HAP-1 (cell line): ENCODE results near the gene CEP72.

ENCODE experiments used
- DNase-seq, 2 experiments: peaks; one replicate each; pipeline ENCODE4 v3.0.0-alpha.2; 2016 to 2020; ENCODE audit warnings: low spot score in 2 of 2
- H3K27me3 ChIP-seq: fragments of 250-450 bp; sonication (Bioruptor Pico); 2 replicates; pipeline ENCODE4 v1.5.1; 2020; ENCODE audit warnings: low read depth, mild to moderate bottlenecking, moderate library complexity
- H3K36me3 ChIP-seq: fragments of 250-450 bp; sonication (Bioruptor Pico); replicated peaks from 2 replicates; pipeline ENCODE4 v1.5.1; 2020; ENCODE audit warnings: mild to moderate bottlenecking
- H3K4me1 ChIP-seq: fragments of 250-450 bp; sonication (Bioruptor Pico); 2 replicates; pipeline ENCODE4 v1.5.1; 2020; ENCODE audit warnings: mild to moderate bottlenecking
- H3K4me3 ChIP-seq: fragments of 250-450 bp; sonication (Bioruptor Pico); 2 replicates; pipeline ENCODE4 v1.5.1; 2020; ENCODE audit warnings: mild to moderate bottlenecking, moderate library complexity
- H3K9me3 ChIP-seq: fragments of 250-450 bp; sonication (Bioruptor Pico); 2 replicates; pipeline ENCODE4 v1.5.1; 2020; ENCODE audit warnings: mild to moderate bottlenecking, moderate library complexity
- in situ Hi-C: fragments of 300-500 bp; cut with MboI; formaldehyde crosslinking; loops from 3 replicates; pipeline ENCODE4 v1.14.3; 2020; ENCODE audit warnings: low sequenced_read_pairs, inconsistent platforms, mixed read lengths

CEP72 gene

GRCh38 chr5:635306-636055 lies 23.3 kb downstream of the CEP72 start:
- in situ Hi-C loops: no loop called here
- Histone ChIP-seq H3K4me1 (no peaks in the 10 kb centered on the region), H3K4me3 (no peak overlapping the region), H3K36me3 (peaks cover 52% of the 10 kb centered on the region), H3K9me3 (no peaks in the 10 kb centered on the region), H3K27me3 (no peaks in the 10 kb centered on the region)
- no peak for DNase-seq

- no peak for DNase-seq
- in situ Hi-C loops: no loop called here
- peaks cover 60% of the 10 kb centered on the region for H3K36me3 ChIP-seq
- no peaks in the 10 kb centered on the region for H3K9me3 ChIP-seq
- no peak overlapping the region for H3K4me3 ChIP-seq
- H3K27me3 ChIP-seq: no peaks in the 10 kb centered on the region
- H3K4me1 ChIP-seq: no peaks in the 10 kb centered on the region
Measured at GRCh38 chr5:636951-637350, 24.8 kb downstream of the CEP72 start.

- DNase-seq: no peak
- Histone ChIP-seq H3K27me3 (no peaks in the 10 kb centered on the region), H3K4me1 (no peaks in the 10 kb centered on the region), H3K9me3 (no peaks in the 10 kb centered on the region), H3K4me3 (no peak overlapping the region), H3K36me3 (peaks cover 67% of the 10 kb centered on the region)
- in situ Hi-C loops: no loop called here
Measured at GRCh38 chr5:637581-638450, 25.7 kb downstream of the CEP72 start.

GRCh38 chr5:638501-639252 lies 26.5 kb downstream of the CEP72 start:
- Histone ChIP-seq H3K4me3 (no peak overlapping the region), H3K9me3 (no peaks in the 10 kb centered on the region), H3K4me1 (no peaks in the 10 kb centered on the region), H3K27me3 (no peaks in the 10 kb centered on the region), H3K36me3 (peaks cover 75% of the 10 kb centered on the region)
- in situ Hi-C loops: no loop called here
- DNase-seq: no peak

GRCh38 chr5:639253-639530 lies 27.1 kb downstream of the CEP72 start:
- no peaks in the 10 kb centered on the region for H3K27me3 ChIP-seq
- H3K4me1 ChIP-seq: no peaks in the 10 kb centered on the region
- no peak overlapping the region for H3K4me3 ChIP-seq
- no peaks in the 10 kb centered on the region for H3K9me3 ChIP-seq
- DNase-seq: no peak
- in situ Hi-C loops: no loop called here
- peaks cover 81% of the 10 kb centered on the region for H3K36me3 ChIP-seq

- Histone ChIP-seq H3K9me3 (no peaks in the 10 kb centered on the region), H3K36me3 (peaks cover 83% of the 10 kb centered on the region), H3K4me1 (no peaks in the 10 kb centered on the region), H3K27me3 (no peaks in the 10 kb centered on the region), H3K4me3 (no peak overlapping the region)
- DNase-seq: no peak
- in situ Hi-C loops: no loop called here
Measured at GRCh38 chr5:639584-640213, 27.6 kb downstream of the CEP72 start.

- Histone ChIP-seq H3K4me3 (no peak overlapping the region), H3K9me3 (no peaks in the 10 kb centered on the region), H3K4me1 (no peaks in the 10 kb centered on the region), H3K36me3 (peaks cover 74% of the 10 kb centered on the region), H3K27me3 (no peaks in the 10 kb centered on the region)
- in situ Hi-C loops: no loop called here
- DNase-seq: no peak
Measured at GRCh38 chr5:640461-641330, 28.6 kb downstream of the CEP72 start.

GRCh38 chr5:641331-641765 lies 29.2 kb downstream of the CEP72 start:
- Histone ChIP-seq H3K4me1 (no peaks in the 10 kb centered on the region), H3K4me3 (no peak overlapping the region), H3K27me3 (no peaks in the 10 kb centered on the region), H3K36me3 (peaks cover 72% of the 10 kb centered on the region), H3K9me3 (no peaks in the 10 kb centered on the region)
- in situ Hi-C loops: no loop called here
- no peak for DNase-seq

GRCh38 chr5:642481-642880 lies 30.3 kb downstream of the CEP72 start:
- H3K9me3 ChIP-seq: no peaks in the 10 kb centered on the region
- DNase-seq: no peak
- in situ Hi-C loops: no loop called here
- no peaks in the 10 kb centered on the region for H3K27me3 ChIP-seq
- no peak overlapping the region for H3K4me3 ChIP-seq
- no peaks in the 10 kb centered on the region for H3K4me1 ChIP-seq
- H3K36me3 ChIP-seq: peaks cover 74% of the 10 kb centered on the region

- Histone ChIP-seq H3K4me1 (no peaks in the 10 kb centered on the region), H3K27me3 (no peaks in the 10 kb centered on the region), H3K36me3 (peaks cover 73% of the 10 kb centered on the region), H3K9me3 (no peaks in the 10 kb centered on the region), H3K4me3 (no peak overlapping the region)
- in situ Hi-C loops: no loop called here
- DNase-seq: no peak
Measured at GRCh38 chr5:643351-643801, 31.2 kb downstream of the CEP72 start.

GRCh38 chr5:643811-644271 lies 31.7 kb downstream of the CEP72 start:
- Histone ChIP-seq H3K9me3 (no peaks in the 10 kb centered on the region), H3K4me3 (no peak overlapping the region), H3K4me1 (no peaks in the 10 kb centered on the region), H3K27me3 (no peaks in the 10 kb centered on the region), H3K36me3 (peaks cover 73% of the 10 kb centered on the region)
- in situ Hi-C loops: no loop called here
- DNase-seq: no peak

- no peak overlapping the region for H3K4me3 ChIP-seq
Measured at GRCh38 chr5:644509-644908, 32.4 kb downstream of the CEP72 start.

GRCh38 chr5:644971-645370 lies 32.8 kb downstream of the CEP72 start:
- Histone ChIP-seq H3K27me3 (no peaks in the 10 kb centered on the region), H3K4me3 (no peak overlapping the region), H3K9me3 (no peaks in the 10 kb centered on the region), H3K4me1 (no peaks in the 10 kb centered on the region), H3K36me3 (peaks cover 62% of the 10 kb centered on the region)
- DNase-seq: no peak
- in situ Hi-C loops: no loop called here

More at GRCh38 chr5:644509-644908, 32.4 kb downstream of the CEP72 start:
- Histone ChIP-seq H3K36me3 (peaks cover 66% of the 10 kb centered on the region), H3K9me3 (no peaks in the 10 kb centered on the region), H3K27me3 (no peaks in the 10 kb centered on the region), H3K4me1 (no peaks in the 10 kb centered on the region)
- no peak for DNase-seq
- in situ Hi-C loops: no loop called here
